Right lobe of liver (tissue), 6 donors: ENCODE measurements around the gene CAPN5. TPM values are rescaled to one million over a fixed set of nuclear protein-coding genes. Genes with fewer than 3 reads are reported as not detected.
"Not testable (repeated sequence)": the region's sequence is repeated elsewhere in the genome, so short reads cannot be mapped to it uniquely, and the experiment has no call there.

Source experiments
- ATAC-seq, 4 donors: fragments of 200-7000 bp; cut with Tn5 transposase; one replicate each; pipeline ENCODE4 v1.9.1; 2020; ENCODE audit warnings: mild to moderate bottlenecking in 4 of 4, moderate library complexity in 4 of 4
- DNase-seq, 3 donors: peaks; one replicate each; pipeline ENCODE4 v3.0.0-alpha.2; 2020
- H3K27ac ChIP-seq, 3 donors: fragments of 200-600 bp; one replicate each; pipeline ENCODE4 v1.8.0; 2022
- H3K27me3 ChIP-seq, 2 donors: fragments of 200-600 bp; one replicate each; pipeline ENCODE4 v1.8.0; 2022
- H3K36me3 ChIP-seq, 4 donors: fragments of 200-600 bp; sonication (generic) in 1 of 4; one replicate each; pipeline versions ENCODE4 v1.5.1 to v1.8.0; 2017 to 2022; ENCODE audit warnings: control low read depth in 1 of 4
- H3K4me1 ChIP-seq, 4 donors: fragments of 200-600 bp; sonication (generic) in 1 of 4; one replicate each; pipeline versions ENCODE4 v1.5.1 to v1.8.0; 2017 to 2022; ENCODE audit warnings: control low read depth in 1 of 4
- H3K4me3 ChIP-seq, 3 donors: fragments of 200-600 bp; one replicate each; pipeline ENCODE4 v1.8.0; 2022
- H3K9me3 ChIP-seq, 4 donors: fragments of 200-600 bp; sonication (generic) in 1 of 4; one replicate each; pipeline versions ENCODE4 v1.5.1 to v1.8.0; 2017 to 2022; ENCODE audit warnings: control low read depth in 1 of 4
- POLR2A ChIP-seq: fragments of 450-650 bp; IDR thresholded peaks from one replicate; pipeline ENCODE4 v1.6.1; 2017; ENCODE audit warnings: antibody characterized with exemption, mild to moderate bottlenecking
- WGBS: methylation state at CpG from one replicate; pipeline ENCODE4 v1.1.6; 2018; ENCODE audit warnings: low coverage, low lambda C conversion rate; ENCODE audit not compliant: insufficient coverage; ENCODE audit errors: missing lambda C conversion rate; 5-methylcytosine and 5-hydroxymethylcytosine counted together
- intact Hi-C, 2 donors: fragments of 100-400 bp; cut with DNase I; formaldehyde crosslinking; loops; one replicate each; pipeline versions ENCODE4 v1.11.2 to v1.14.1; 2022
- total RNA-seq, 6 experiments: library from RNA; depleted of rRNA in 2 of 6; stranded (reverse); fragments of >200 nt in 2 of 6; fragmentation: NEBNext Ultra II Directional in 3 of 6; extraction: Animal tissue kit (Norgen Biotek cat#: 25700) in 3 of 6; gene quantifications; one replicate each; pipeline versions ENCODE4 v1.1.0 to v1.2.4, GENCODE V29; 2016 to 2023
- TF ChIP-seq, protein P1 (sequence below), 4 donors: fragments of 200-600 bp in 3 of 4; fragments of 450-650 bp in 1 of 4; IDR thresholded peaks; one replicate each; pipeline versions ENCODE4 v1.5.1 to v1.8.0; 2016 to 2022; ENCODE audit warnings: antibody characterized with exemption in 4 of 4, mild to moderate bottlenecking in 2 of 4
- donor health status: DM: no; HTN: yes; CAD: no.
- donor health status: DM: no; HTN: no; CAD: no.
- donor health status: DM: no; HTN: no; CAD: no.
- donor health status: DM: no; HTN: yes; CAD: no.
- donor health status: DM: no; HTN: yes; CAD: no.

Gene CAPN5
- total RNA-seq, 6 experiments from 2014 or later = 23.1 to 66.7 (median 43.3) TPM

DNA sequence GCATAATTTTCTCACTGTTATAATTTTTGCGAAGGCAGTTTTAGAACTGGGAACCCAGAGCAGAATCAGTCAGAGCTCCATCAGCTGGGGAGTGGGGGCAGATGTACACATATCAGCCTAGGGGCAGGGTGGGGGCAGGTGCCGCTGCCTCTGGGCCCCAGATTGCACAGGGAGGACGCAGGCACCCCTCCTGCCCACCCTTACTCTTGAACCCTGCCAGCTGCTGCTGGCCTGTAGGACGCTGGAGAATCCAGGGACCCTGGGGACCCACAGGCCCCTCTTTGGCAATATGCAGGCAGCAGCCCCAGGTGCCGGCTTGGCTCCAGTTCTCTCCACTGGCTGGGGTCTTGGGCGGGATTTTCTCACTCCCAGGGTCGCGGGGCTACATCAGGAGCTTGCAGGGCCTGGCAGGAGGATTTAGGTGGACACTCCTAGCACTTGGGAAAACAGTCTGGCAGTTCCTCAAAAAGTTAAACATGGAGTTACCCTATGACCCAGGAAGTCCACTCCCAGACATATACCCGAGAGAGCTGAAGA, 8.8 kb upstream of the CAPN5 start:
- peak in 1 of 3 donors; percentile 38 for DNase-seq

DNA sequence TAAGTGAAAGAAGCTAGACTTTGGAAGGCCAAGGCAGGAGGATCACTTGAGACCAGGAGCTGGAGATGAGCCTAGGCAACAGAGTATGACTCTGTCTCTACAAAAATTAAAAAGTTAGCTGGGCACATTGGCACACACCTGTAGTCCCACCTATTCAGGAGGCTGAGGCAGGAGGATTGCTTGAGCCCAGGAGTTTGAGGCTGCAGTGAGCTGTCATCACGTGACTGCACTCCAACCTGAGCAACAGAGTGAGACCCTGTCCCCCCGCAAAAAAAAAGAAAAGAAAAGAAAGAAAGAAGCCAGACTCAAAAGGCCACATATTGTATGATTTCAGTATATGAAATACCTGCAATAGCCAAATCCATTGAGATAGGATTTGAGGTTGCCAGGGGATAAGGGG, 7.9 kb upstream of the CAPN5 start:
- no peak for DNase-seq
- intact Hi-C loops = no loop called here
- Histone ChIP-seq H3K27me3 (no peaks in the 10 kb centered on the region), H3K27ac (no peak overlapping the region), H3K4me1 (peaks cover 0 to 28% (median 11%) of the 10 kb centered on the region in 4 donors), H3K36me3 (no peaks in the 10 kb centered on the region), H3K9me3 (no peaks in the 10 kb centered on the region), H3K4me3 (no peak overlapping the region)
- ATAC-seq = no peak
- WGBS = no CpG with 5 or more reads among the region's 2 CpGs
- TF ChIP-seq, protein P1, sequence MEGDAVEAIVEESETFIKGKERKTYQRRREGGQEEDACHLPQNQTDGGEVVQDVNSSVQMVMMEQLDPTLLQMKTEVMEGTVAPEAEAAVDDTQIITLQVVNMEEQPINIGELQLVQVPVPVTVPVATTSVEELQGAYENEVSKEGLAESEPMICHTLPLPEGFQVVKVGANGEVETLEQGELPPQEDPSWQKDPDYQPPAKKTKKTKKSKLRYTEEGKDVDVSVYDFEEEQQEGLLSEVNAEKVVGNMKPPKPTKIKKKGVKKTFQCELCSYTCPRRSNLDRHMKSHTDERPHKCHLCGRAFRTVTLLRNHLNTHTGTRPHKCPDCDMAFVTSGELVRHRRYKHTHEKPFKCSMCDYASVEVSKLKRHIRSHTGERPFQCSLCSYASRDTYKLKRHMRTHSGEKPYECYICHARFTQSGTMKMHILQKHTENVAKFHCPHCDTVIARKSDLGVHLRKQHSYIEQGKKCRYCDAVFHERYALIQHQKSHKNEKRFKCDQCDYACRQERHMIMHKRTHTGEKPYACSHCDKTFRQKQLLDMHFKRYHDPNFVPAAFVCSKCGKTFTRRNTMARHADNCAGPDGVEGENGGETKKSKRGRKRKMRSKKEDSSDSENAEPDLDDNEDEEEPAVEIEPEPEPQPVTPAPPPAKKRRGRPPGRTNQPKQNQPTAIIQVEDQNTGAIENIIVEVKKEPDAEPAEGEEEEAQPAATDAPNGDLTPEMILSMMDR (IDR thresholded peaks at IDR 0.05) = no peak
- no peak for TF ChIP-seq POLR2A

More for the DNA sequence above, 8.8 kb upstream of the CAPN5 start:
- H3K9me3 ChIP-seq = no peaks in the 10 kb centered on the region
- H3K27me3 ChIP-seq = no peaks in the 10 kb centered on the region
- 68% methylated on average over 5 of the region's 9 CpGs for WGBS
- ATAC-seq = no peak
- peaks cover 0 to 28% (median 8%) of the 10 kb centered on the region in 4 donors for H3K4me1 ChIP-seq
- intact Hi-C loops = no loop called here
- no peak overlapping the region for H3K4me3 ChIP-seq
- TF ChIP-seq, protein P1 (IDR thresholded peaks at IDR 0.05) = no peak
- no peak for TF ChIP-seq POLR2A
- no peak overlapping the region for H3K27ac ChIP-seq
- H3K36me3 ChIP-seq = no peaks in the 10 kb centered on the region

GRCh38 chr11:77059806-77060205, 7.0 kb upstream of the CAPN5 start:
- TF ChIP-seq, protein P1 (IDR thresholded peaks at IDR 0.05) = no peak
- no peak for TF ChIP-seq POLR2A
- Histone ChIP-seq H3K27me3 (no peaks in the 10 kb centered on the region), H3K36me3 (no peaks in the 10 kb centered on the region), H3K27ac (peak overlapping the region in 2 of 3 donors; percentile 74 to 84), H3K9me3 (no peaks in the 10 kb centered on the region), H3K4me1 (peaks cover 0 to 31% (median 15%) of the 10 kb centered on the region in 4 donors), H3K4me3 (no peak overlapping the region)
- DNase-seq = no peak
- no peak for ATAC-seq
- WGBS = 95% methylated on average over 5 of the region's 5 CpGs
- intact Hi-C loops = no loop called here

- Histone ChIP-seq H3K36me3 (no peaks in the 10 kb centered on the region), H3K27me3 (no peaks in the 10 kb centered on the region), H3K9me3 (no peaks in the 10 kb centered on the region), H3K4me1 (peaks cover 0 to 35% (median 15%) of the 10 kb centered on the region in 4 donors), H3K4me3 (no peak overlapping the region), H3K27ac (peak overlapping the region; percentile 1 to 84 (median 74))
- intact Hi-C loops = no loop called here
- no peak for ATAC-seq
- WGBS = 75% methylated on average over 4 of the region's 4 CpGs
- no peak for DNase-seq
- no peak for TF ChIP-seq POLR2A
- TF ChIP-seq, protein P1 (IDR thresholded peaks at IDR 0.05) = no peak
These were observed 6.5 kb upstream of the CAPN5 start for GRCh38 chr11:77060234-77060633.

- 30% methylated on average over 4 of the region's 4 CpGs for WGBS
- DNase-seq (peak in 1 of 3 donors; percentile 50), ATAC-seq (peak; percentile 54 to 72 (median 64))
- H3K27me3 ChIP-seq, H3K9me3 ChIP-seq, H3K4me3 ChIP-seq, H3K36me3 ChIP-seq, intact Hi-C loops: not testable (repeated sequence)
- peak overlapping the region in 2 of 3 donors; percentile 74 to 84 for H3K27ac ChIP-seq
- H3K4me1 ChIP-seq = peaks cover 0 to 44% (median 16%) of the 10 kb centered on the region in 4 donors
These were observed 5.5 kb upstream of the CAPN5 start for GRCh38 chr11:77061258-77061657.
